OCI-LY1 (cell line): ENCODE data around the gene CCDC59.

Source experiments
- CTCF ChIP-seq: fragments of 200-600 bp; sonication (generic), shearing (Covaris generic); IDR thresholded peaks from 2 replicates; pipeline ENCODE4 v1.5.1; 2017; ENCODE audit warnings: mild to moderate bottlenecking, antibody characterized with exemption, low read length, moderate library complexity, mixed read lengths
- EZH2 ChIP-seq: fragments of 200-600 bp; sonication (generic), shearing (Covaris generic); IDR thresholded peaks from 2 replicates; pipeline ENCODE4 v1.8.0; 2017; ENCODE audit warnings: borderline replicate concordance, mixed run types, mild to moderate bottlenecking, antibody characterized with exemption, low read length, moderate library complexity, mixed read lengths

GRCh38 chr12:82407481-82407880 is 49.3 kb upstream of the CCDC59 start:
- TF ChIP-seq CTCF, result no peak
- TF ChIP-seq EZH2, result no peak
